ENCODE results near the gene FRMD4A.

Gene FRMD4A

GRCh38 chr10:13730956-13731355 lies 599.8 kb downstream of the FRMD4A start:
- no peak for TF ChIP-seq EZH2phosphoT487 (IDR thresholded peaks at IDR 0.05; ENCODE audit: borderline replicate concordance, low read length)
- Histone ChIP-seq H3K79me2 (ENCODE audit: control insufficient read depth, low read length) (no peaks in the 10 kb centered on the region), H3K4me3 (ENCODE audit: low read length) (no peak overlapping the region), H3K9me2 (replicated peaks; ENCODE audit: control insufficient read depth, low read length) (no peaks in the 10 kb centered on the region), H3K36me3 (ENCODE audit: control insufficient read depth, low read length) (no peaks in the 10 kb centered on the region), H3K4me1 (ENCODE audit: control insufficient read depth, low read length) (no peaks in the 10 kb centered on the region), H3K27ac (ENCODE audit: low read depth, low read length) (no peak overlapping the region), H3F3A (ENCODE audit: control insufficient read depth, insufficient read depth) (no peaks in the 10 kb centered on the region), H3K27me3 (ENCODE audit: control insufficient read depth, low read length) (no peaks in the 10 kb centered on the region), H4K20me1 (ENCODE audit: control insufficient read depth, insufficient read depth, low read depth, low read length) (no peaks in the 10 kb centered on the region), H3K4me2 (ENCODE audit: low read length) (no peak overlapping the region), H3K9me3 (ENCODE audit: control insufficient read depth, insufficient read depth, low read length) (no peaks in the 10 kb centered on the region)

GRCh38 chr10:13730306-13730652 lies 600.4 kb downstream of the FRMD4A start:
- no peak for TF ChIP-seq CTCF (IDR thresholded peaks at IDR 0.05; ENCODE audit: low read depth, low read length, poor library complexity, severe bottlenecking)
- no peak for TF ChIP-seq EZH2phosphoT487 (IDR thresholded peaks at IDR 0.05; ENCODE audit: borderline replicate concordance, low read length)

GRCh38 chr10:13729586-13730305 lies 601.0 kb downstream of the FRMD4A start:
- Histone ChIP-seq H3K4me3 (ENCODE audit: low read length) (no peak overlapping the region), H3K9me2 (replicated peaks; ENCODE audit: control insufficient read depth, low read length) (no peaks in the 10 kb centered on the region), H3K9me3 (ENCODE audit: control insufficient read depth, insufficient read depth, low read length) (no peaks in the 10 kb centered on the region), H3K79me2 (ENCODE audit: control insufficient read depth, low read length) (no peaks in the 10 kb centered on the region), H3K4me2 (ENCODE audit: low read length) (no peak overlapping the region), H3K27me3 (ENCODE audit: control insufficient read depth, low read length) (peaks cover 2% of the 10 kb centered on the region; the same call in 1 of the 2 replicates), H3K4me1 (ENCODE audit: control insufficient read depth, low read length) (no peaks in the 10 kb centered on the region), H4K20me1 (ENCODE audit: control insufficient read depth, insufficient read depth, low read depth, low read length) (no peaks in the 10 kb centered on the region), H3K27ac (ENCODE audit: low read depth, low read length) (no peak overlapping the region), H3F3A (ENCODE audit: control insufficient read depth, insufficient read depth) (no peaks in the 10 kb centered on the region), H3K36me3 (ENCODE audit: control insufficient read depth, low read length) (no peaks in the 10 kb centered on the region)
- no peak for TF ChIP-seq EZH2phosphoT487 (IDR thresholded peaks at IDR 0.05; ENCODE audit: borderline replicate concordance, low read length)
- TF ChIP-seq CTCF (IDR thresholded peaks at IDR 0.05; ENCODE audit: low read depth, low read length, poor library complexity, severe bottlenecking), result no peak

More at GRCh38 chr10:13730306-13730652, 600.4 kb downstream of the FRMD4A start:
- H3K27me3 ChIP-seq (ENCODE audit: control insufficient read depth, low read length), result no peaks in the 10 kb centered on the region
- no peaks in the 10 kb centered on the region for H3K36me3 ChIP-seq (ENCODE audit: control insufficient read depth, low read length)
- H4K20me1 ChIP-seq (ENCODE audit: control insufficient read depth, insufficient read depth, low read depth, low read length), result no peaks in the 10 kb centered on the region
- H3K4me1 ChIP-seq (ENCODE audit: control insufficient read depth, low read length), result no peaks in the 10 kb centered on the region
- no peaks in the 10 kb centered on the region for H3F3A ChIP-seq (ENCODE audit: control insufficient read depth, insufficient read depth)
- H3K4me3 ChIP-seq (ENCODE audit: low read length), result no peak overlapping the region
- H3K4me2 ChIP-seq (ENCODE audit: low read length), result no peak overlapping the region
- no peaks in the 10 kb centered on the region for H3K9me2 ChIP-seq (replicated peaks; ENCODE audit: control insufficient read depth, low read length)
- no peak overlapping the region for H3K27ac ChIP-seq (ENCODE audit: low read depth, low read length)
- H3K9me3 ChIP-seq (ENCODE audit: control insufficient read depth, insufficient read depth, low read length), result no peaks in the 10 kb centered on the region
- H3K79me2 ChIP-seq (ENCODE audit: control insufficient read depth, low read length), result no peaks in the 10 kb centered on the region

- H3K9me3 ChIP-seq (ENCODE audit: control insufficient read depth, insufficient read depth, low read length), result no peaks in the 10 kb centered on the region
- H3F3A ChIP-seq (ENCODE audit: control insufficient read depth, insufficient read depth), result no peaks in the 10 kb centered on the region
- H3K4me3 ChIP-seq (ENCODE audit: low read length), result no peak overlapping the region
- no peak overlapping the region for H3K4me2 ChIP-seq (ENCODE audit: low read length)
- TF ChIP-seq EZH2phosphoT487 (IDR thresholded peaks at IDR 0.05; ENCODE audit: borderline replicate concordance, low read length) (no peak), CTCF (IDR thresholded peaks at IDR 0.05; ENCODE audit: low read depth, low read length, poor library complexity, severe bottlenecking) (no peak)
- no peaks in the 10 kb centered on the region for H3K4me1 ChIP-seq (ENCODE audit: control insufficient read depth, low read length)
- no peaks in the 10 kb centered on the region for H3K79me2 ChIP-seq (ENCODE audit: control insufficient read depth, low read length)
- H3K9me2 ChIP-seq (replicated peaks; ENCODE audit: control insufficient read depth, low read length), result no peaks in the 10 kb centered on the region
- no peak overlapping the region for H3K27ac ChIP-seq (ENCODE audit: low read depth, low read length)
- peaks cover 6% of the 10 kb centered on the region; the same call in 1 of the 2 replicates for H3K27me3 ChIP-seq (ENCODE audit: control insufficient read depth, low read length)
- H3K36me3 ChIP-seq (ENCODE audit: control insufficient read depth, low read length), result no peaks in the 10 kb centered on the region
- no peaks in the 10 kb centered on the region for H4K20me1 ChIP-seq (ENCODE audit: control insufficient read depth, insufficient read depth, low read depth, low read length)
These were observed 601.7 kb downstream of the FRMD4A start for GRCh38 chr10:13728898-13729535.
